ENCODE results near the gene LCMT2. TPM values are rescaled to one million over a fixed set of nuclear protein-coding genes. Genes with fewer than 3 reads are reported as not detected.

Gene LCMT2
- total RNA-seq, 1 experiment from 2014 or later = 6.7 TPM

GRCh38 chr15:43286074-43286473 is 44.3 kb downstream of the LCMT2 start:
- Histone ChIP-seq H3K36me3 (ENCODE audit: low read depth, low read length) (no peaks in the 10 kb centered on the region), H3K4me1 (ENCODE audit: insufficient read depth, low read length) (no peaks in the 10 kb centered on the region; the same call in 1 of the 2 replicates)

GRCh38 chr15:43285609-43286037 is 44.8 kb downstream of the LCMT2 start:
- Histone ChIP-seq H2AFZ (ENCODE audit: low read length) (peak overlapping the region; percentile 73), H3K4me3 (ENCODE audit: low read length) (0 out of 2 replicates have a peak overlapping the region, but pooled peaks have one; percentile 24), H3K79me2 (ENCODE audit: low read length) (no peaks in the 10 kb centered on the region), H3K27ac (ENCODE audit: low read length) (no peak overlapping the region), H3K9me2 (replicated peaks; ENCODE audit: low read length) (no peaks in the 10 kb centered on the region), H3K36me3 (ENCODE audit: low read depth, low read length) (no peaks in the 10 kb centered on the region), H4K20me1 (ENCODE audit: low read length) (no peaks in the 10 kb centered on the region), H3K9me3 (ENCODE audit: low read length) (no peaks in the 10 kb centered on the region), H3K4me1 (ENCODE audit: insufficient read depth, low read length) (no peaks in the 10 kb centered on the region; the same call in 1 of the 2 replicates), H3K4me2 (ENCODE audit: low read length) (peak overlapping the region; percentile 67; the same call in 1 of the 2 replicates), H3K27me3 (ENCODE audit: low read length) (peaks cover 19% of the 10 kb centered on the region; the same call in 1 of the 2 replicates), H3K9ac (ENCODE audit: low read length) (no peak overlapping the region), H3F3A (ENCODE audit: low read length, unreplicated experiment) (no peaks in the 10 kb centered on the region)
- TF ChIP-seq EZH2phosphoT487 (IDR thresholded peaks at IDR 0.05; ENCODE audit: borderline replicate concordance, low read length) = no peak
- TF ChIP-seq, protein P1, sequence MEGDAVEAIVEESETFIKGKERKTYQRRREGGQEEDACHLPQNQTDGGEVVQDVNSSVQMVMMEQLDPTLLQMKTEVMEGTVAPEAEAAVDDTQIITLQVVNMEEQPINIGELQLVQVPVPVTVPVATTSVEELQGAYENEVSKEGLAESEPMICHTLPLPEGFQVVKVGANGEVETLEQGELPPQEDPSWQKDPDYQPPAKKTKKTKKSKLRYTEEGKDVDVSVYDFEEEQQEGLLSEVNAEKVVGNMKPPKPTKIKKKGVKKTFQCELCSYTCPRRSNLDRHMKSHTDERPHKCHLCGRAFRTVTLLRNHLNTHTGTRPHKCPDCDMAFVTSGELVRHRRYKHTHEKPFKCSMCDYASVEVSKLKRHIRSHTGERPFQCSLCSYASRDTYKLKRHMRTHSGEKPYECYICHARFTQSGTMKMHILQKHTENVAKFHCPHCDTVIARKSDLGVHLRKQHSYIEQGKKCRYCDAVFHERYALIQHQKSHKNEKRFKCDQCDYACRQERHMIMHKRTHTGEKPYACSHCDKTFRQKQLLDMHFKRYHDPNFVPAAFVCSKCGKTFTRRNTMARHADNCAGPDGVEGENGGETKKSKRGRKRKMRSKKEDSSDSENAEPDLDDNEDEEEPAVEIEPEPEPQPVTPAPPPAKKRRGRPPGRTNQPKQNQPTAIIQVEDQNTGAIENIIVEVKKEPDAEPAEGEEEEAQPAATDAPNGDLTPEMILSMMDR (conservative IDR thresholded peaks at IDR 0.05; ENCODE audit: low read depth, low read length) = peak; percentile 92
- BruUV-seq (replicated peaks) = no TSS peak
- DNase-seq (peak; percentile 89), ATAC-seq (peak; percentile 80)
- CTCF ChIA-PET = interaction anchor here (0.5 to 2.0 kb wide), 8 partner anchors 12 to 367 kb away, joined by 3 to 58 read pairs (median 4); no protein-coding TSS in a partner anchor
- intact Hi-C loops (cut with micrococcal nuclease) = loop anchor here (1.0 kb wide), 2 partner anchors 60 to 98 kb away; no protein-coding TSS in a partner anchor
- POLR2A ChIA-PET (ENCODE audit: unreplicated experiment) = no interaction called here

More at GRCh38 chr15:43286074-43286473, 44.3 kb downstream of the LCMT2 start:
- Histone ChIP-seq H3K9me3 (ENCODE audit: low read length) (no peaks in the 10 kb centered on the region), H3K4me3 (ENCODE audit: low read length) (no peak overlapping the region), H3K79me2 (ENCODE audit: low read length) (no peaks in the 10 kb centered on the region), H3K4me2 (ENCODE audit: low read length) (no peak overlapping the region), H2AFZ (ENCODE audit: low read length) (no peak overlapping the region), H3F3A (ENCODE audit: low read length, unreplicated experiment) (no peaks in the 10 kb centered on the region), H3K9ac (ENCODE audit: low read length) (no peak overlapping the region), H4K20me1 (ENCODE audit: low read length) (no peaks in the 10 kb centered on the region), H3K9me2 (replicated peaks; ENCODE audit: low read length) (no peaks in the 10 kb centered on the region), H3K27me3 (ENCODE audit: low read length) (peaks cover 19% of the 10 kb centered on the region; the same call in 1 of the 2 replicates), H3K27ac (ENCODE audit: low read length) (no peak overlapping the region)
- BruUV-seq (replicated peaks) = no TSS peak
- peak; percentile 19 for ATAC-seq
- DNase-seq = no peak
- ChIA-PET CTCF (interaction anchor here (1.0 to 2.0 kb wide), 4 partner anchors 13 to 82 kb away, joined by 3 to 58 read pairs (median 8); no protein-coding TSS in a partner anchor), POLR2A (ENCODE audit: unreplicated experiment) (no interaction called here)
- TF ChIP-seq EZH2 (IDR thresholded peaks at IDR 0.05; ENCODE audit: low read length, unreplicated experiment) (no peak), EZH2phosphoT487 (IDR thresholded peaks at IDR 0.05; ENCODE audit: borderline replicate concordance, low read length) (no peak)
- TF ChIP-seq, protein P1 (conservative IDR thresholded peaks at IDR 0.05; ENCODE audit: low read depth, low read length) = no peak
- intact Hi-C loops (cut with micrococcal nuclease) = no loop called here

GRCh38 chr15:43283526-43283925 is 46.8 kb downstream of the LCMT2 start:
- Histone ChIP-seq H3K9me2 (replicated peaks; ENCODE audit: low read length) (no peaks in the 10 kb centered on the region), H3K4me1 (ENCODE audit: insufficient read depth, low read length) (no peaks in the 10 kb centered on the region; the same call in 1 of the 2 replicates), H4K20me1 (ENCODE audit: low read length) (no peaks in the 10 kb centered on the region), H3F3A (ENCODE audit: low read length, unreplicated experiment) (no peaks in the 10 kb centered on the region), H3K27ac (ENCODE audit: low read length) (no peak overlapping the region), H3K9ac (ENCODE audit: low read length) (no peak overlapping the region), H3K4me3 (ENCODE audit: low read length) (no peak overlapping the region), H3K36me3 (ENCODE audit: low read depth, low read length) (no peaks in the 10 kb centered on the region), H3K79me2 (ENCODE audit: low read length) (no peaks in the 10 kb centered on the region), H3K27me3 (ENCODE audit: low read length) (peaks cover 19% of the 10 kb centered on the region), H3K4me2 (ENCODE audit: low read length) (no peak overlapping the region), H3K9me3 (ENCODE audit: low read length) (no peaks in the 10 kb centered on the region), H2AFZ (ENCODE audit: low read length) (no peak overlapping the region)
- ATAC-seq (no peak), DNase-seq (no peak)
- intact Hi-C loops (cut with micrococcal nuclease) = no loop called here
- TF ChIP-seq EZH2 (IDR thresholded peaks at IDR 0.05; ENCODE audit: low read length, unreplicated experiment) (no peak), EZH2phosphoT487 (IDR thresholded peaks at IDR 0.05; ENCODE audit: borderline replicate concordance, low read length) (no peak)
- no TSS peak for BruUV-seq (replicated peaks)
- ChIA-PET POLR2A (ENCODE audit: unreplicated experiment) (no interaction called here), CTCF (no interaction called here)

Data from PC-3 (cell line).